GM06990 (cell line): ENCODE measurements around the gene PAF1.
A peak's percentile ranks its signal among the peaks of the same experiment; 100 is the strongest.

Experiments
- DNase-seq: peaks from one replicate; pipeline ENCODE4 v3.0.0-alpha.2; 2011; ENCODE audit not compliant: insufficient read length; ENCODE audit errors: extremely low read depth
- H3K27me3 ChIP-seq: replicated peaks from 2 replicates; pipeline ENCODE4 v1.6.0; 2011; ENCODE audit warnings: low read length; ENCODE audit not compliant: control insufficient read depth, insufficient read depth
- H3K36me3 ChIP-seq: 2 replicates; pipeline ENCODE4 v1.5.1; 2011; ENCODE audit warnings: low read length; ENCODE audit not compliant: control insufficient read depth, insufficient read depth
- H3K4me3 ChIP-seq: replicated peaks from 2 replicates; pipeline ENCODE4 v1.5.1; 2011; ENCODE audit warnings: low read depth, mild to moderate bottlenecking, control low read depth, low read length
- CTCF ChIP-seq: IDR thresholded peaks from 2 replicates; pipeline ENCODE4 v1.5.1; 2011; ENCODE audit warnings: low read length, control low read depth, mild to moderate bottlenecking, inconsistent platforms; ENCODE audit not compliant: insufficient read depth, poor library complexity, severe bottlenecking

Gene PAF1

GRCh38 chr19:39411081-39411831 is 20.4 kb upstream of the PAF1 start:
- H3K27me3 ChIP-seq = no peaks in the 10 kb centered on the region
- H3K36me3 ChIP-seq = peaks cover 16% of the 10 kb centered on the region
- TF ChIP-seq CTCF = no peak
- H3K4me3 ChIP-seq = peak overlapping the region; percentile 91
- DNase-seq = peak; percentile 50

- peak overlapping the region; percentile 91 for H3K4me3 ChIP-seq
- DNase-seq = no peak
- TF ChIP-seq CTCF = no peak
- peaks cover 16% of the 10 kb centered on the region for H3K36me3 ChIP-seq
- H3K27me3 ChIP-seq = no peaks in the 10 kb centered on the region
These were observed 19.9 kb upstream of the PAF1 start for GRCh38 chr19:39410831-39411080.

GRCh38 chr19:39410017-39410830 is 19.3 kb upstream of the PAF1 start:
- peak overlapping the region; percentile 91 for H3K4me3 ChIP-seq
- DNase-seq = peak; percentile 90
- TF ChIP-seq CTCF = no peak
- H3K36me3 ChIP-seq = peaks cover 14% of the 10 kb centered on the region
- no peaks in the 10 kb centered on the region for H3K27me3 ChIP-seq

- H3K27me3 ChIP-seq = no peaks in the 10 kb centered on the region
- no peak for TF ChIP-seq CTCF
- H3K4me3 ChIP-seq = peak overlapping the region; percentile 91
- H3K36me3 ChIP-seq = peaks cover 12% of the 10 kb centered on the region
- peak; percentile 84 for DNase-seq
These were observed 18.5 kb upstream of the PAF1 start for GRCh38 chr19:39409208-39410016.

- no peak for DNase-seq
- Histone ChIP-seq H3K4me3 (peak overlapping the region; percentile 91), H3K36me3 (peaks cover 12% of the 10 kb centered on the region), H3K27me3 (no peaks in the 10 kb centered on the region)
- TF ChIP-seq CTCF = no peak
These were observed 17.7 kb upstream of the PAF1 start for GRCh38 chr19:39408392-39409207.
